Ovary (tissue), 9 donors: ENCODE results near the gene NCAM1. TPM values are rescaled to one million over a fixed set of nuclear protein-coding genes. Genes with fewer than 3 reads are reported as not detected.

Experiments used
- DNase-seq, 5 donors: peaks; one replicate each; pipeline ENCODE4 v3.0.0-alpha.2; 2019 to 2020
- H3K27ac ChIP-seq, 2 donors: fragments of 200-600 bp; one replicate each; pipeline versions ENCODE4 v1.5.1 to v1.8.0; 2019 to 2022
- H3K27me3 ChIP-seq: fragments of 200-600 bp; one replicate; pipeline ENCODE4 v1.8.0; 2022
- H3K36me3 ChIP-seq: fragments of 200-600 bp; sonication (generic); one replicate; pipeline ENCODE4 v1.5.1; 2019
- H3K4me1 ChIP-seq: one replicate; pipeline ENCODE4 v1.8.1; 2013; ENCODE audit warnings: mild to moderate bottlenecking, moderate library complexity; ENCODE audit not compliant: insufficient read depth
- H3K4me3 ChIP-seq: fragments of 200-600 bp; sonication (generic); one replicate; pipeline ENCODE4 v1.5.1; 2017
- H3K9me3 ChIP-seq, 2 donors: fragments of 200-600 bp in 1 of 2; sonication (generic) in 1 of 2; one replicate each; pipeline versions ENCODE4 v1.5.1 to v1.8.1; 2013 to 2019; ENCODE audit warnings: mild to moderate bottlenecking in 1 of 2, moderate library complexity in 1 of 2
- EP300 ChIP-seq: sonication (generic); formaldehyde crosslinking; IDR thresholded peaks from one replicate; pipeline ENCODE4 v1.6.1; 2017; ENCODE audit warnings: antibody characterized with exemption
- POLR2A ChIP-seq: fragments of 450-650 bp; IDR thresholded peaks from one replicate; pipeline ENCODE4 v1.6.1; 2017; ENCODE audit warnings: antibody characterized with exemption, mild to moderate bottlenecking, moderate library complexity
- WGBS, 3 donors: extraction: QIAGEN DNeasy Blood & Tissue Kit in 1 of 3; methylation state at CpG; one replicate each; pipeline versions ENCODE4 v1.1.5 to v1.1.7; 2013 to 2017; 5-methylcytosine and 5-hydroxymethylcytosine counted together
- intact Hi-C, 4 donors: fragments of 100-400 bp; cut with DNase I; formaldehyde crosslinking; loops; one replicate each; pipeline versions ENCODE4 v1.11.0 to v1.15.1; 2022 to 2023
- polyA plus RNA-seq, 2 donors: library from polyadenylated mRNA; stranded (reverse); fragments of 200-250 nt in 1 of 2; fragments of 350-450 nt in 1 of 2; fragmentation: Illumina TruSeq in 1 of 2; extraction: RNeasy Lipid Tissue Mini Kit (QIAGEN cat#74804) in 1 of 2; gene quantifications; one replicate each; pipeline ENCODE4 v1.2.3, GENCODE V29; 2013 to 2014
- total RNA-seq, 7 donors: library from RNA; depleted of rRNA in 2 of 7; stranded (reverse); fragments of >200 nt in 2 of 7; fragmentation: NEBNext Ultra II Directional in 3 of 7; extraction: Animal tissue kit (Norgen Biotek cat#: 25700) in 3 of 7; gene quantifications; one replicate each; pipeline versions ENCODE4 v1.1.0 to v1.2.4, GENCODE V29; 2016 to 2023
- TF ChIP-seq, protein P1 (sequence below), 3 donors: fragments of 450-650 bp in 2 of 3; fragments of 200-600 bp in 1 of 3; IDR thresholded peaks; one replicate each; pipeline versions ENCODE4 v1.5.1 to v1.8.0; 2016 to 2022; ENCODE audit warnings: antibody characterized with exemption in 3 of 3, mild to moderate bottlenecking in 1 of 3
- donor health status: DM: no; HTN: no; CAD: no; lungs with moderate emphysema.
- donor health status: DM: no; HTN: no; CAD: no.
- donor health status: Bipolar disorder and iron deficiency.
- donor health status: DM: yes; HTN: yes; CAD: no.
- donor health status: DM: no; HTN: no; CAD: no.
- donor health status: DM: yes; HTN: yes; CAD: no.

NCAM1 gene
- total and polyA plus RNA-seq, 9 donors = 23.0 to 194 (median 106) TPM

GRCh38 chr11:113173126-113173525, 211.9 kb downstream of the NCAM1 start:
- DNase-seq = no peak
- no peaks in the 10 kb centered on the region for H3K36me3 ChIP-seq

GRCh38 chr11:113174882-113175281, 213.7 kb downstream of the NCAM1 start:
- 44 to 79% (median 75%) methylated on average over 1 of the region's 1 CpG for WGBS, 3 donors
- DNase-seq = no peak

More at GRCh38 chr11:113173126-113173525, 211.9 kb downstream of the NCAM1 start:
- Histone ChIP-seq H3K27ac (no peak overlapping the region), H3K4me1 (no peaks in the 10 kb centered on the region), H3K4me3 (no peak overlapping the region), H3K27me3 (no peaks in the 10 kb centered on the region), H3K9me3 (no peaks in the 10 kb centered on the region)
- TF ChIP-seq, protein P1, sequence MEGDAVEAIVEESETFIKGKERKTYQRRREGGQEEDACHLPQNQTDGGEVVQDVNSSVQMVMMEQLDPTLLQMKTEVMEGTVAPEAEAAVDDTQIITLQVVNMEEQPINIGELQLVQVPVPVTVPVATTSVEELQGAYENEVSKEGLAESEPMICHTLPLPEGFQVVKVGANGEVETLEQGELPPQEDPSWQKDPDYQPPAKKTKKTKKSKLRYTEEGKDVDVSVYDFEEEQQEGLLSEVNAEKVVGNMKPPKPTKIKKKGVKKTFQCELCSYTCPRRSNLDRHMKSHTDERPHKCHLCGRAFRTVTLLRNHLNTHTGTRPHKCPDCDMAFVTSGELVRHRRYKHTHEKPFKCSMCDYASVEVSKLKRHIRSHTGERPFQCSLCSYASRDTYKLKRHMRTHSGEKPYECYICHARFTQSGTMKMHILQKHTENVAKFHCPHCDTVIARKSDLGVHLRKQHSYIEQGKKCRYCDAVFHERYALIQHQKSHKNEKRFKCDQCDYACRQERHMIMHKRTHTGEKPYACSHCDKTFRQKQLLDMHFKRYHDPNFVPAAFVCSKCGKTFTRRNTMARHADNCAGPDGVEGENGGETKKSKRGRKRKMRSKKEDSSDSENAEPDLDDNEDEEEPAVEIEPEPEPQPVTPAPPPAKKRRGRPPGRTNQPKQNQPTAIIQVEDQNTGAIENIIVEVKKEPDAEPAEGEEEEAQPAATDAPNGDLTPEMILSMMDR (IDR thresholded peaks at IDR 0.05) = no peak
- TF ChIP-seq POLR2A = no peak
- no peak for TF ChIP-seq EP300
- intact Hi-C loops = no loop called here
- 97% methylated on average over 4 of the region's 4 CpGs for WGBS, 3 donors

GRCh38 chr11:113176599-113177360, 215.6 kb downstream of the NCAM1 start:
- TF ChIP-seq, protein P1 (IDR thresholded peaks at IDR 0.05) = no peak
- TF ChIP-seq EP300 (no peak), POLR2A (no peak)
- no peaks in the 10 kb centered on the region for H3K9me3 ChIP-seq
- H3K4me1 ChIP-seq = no peaks in the 10 kb centered on the region
- no peaks in the 10 kb centered on the region for H3K27me3 ChIP-seq
- no peak for DNase-seq
- no peak overlapping the region for H3K4me3 ChIP-seq
- intact Hi-C loops = no loop called here
- no peak overlapping the region for H3K27ac ChIP-seq
- no peaks in the 10 kb centered on the region for H3K36me3 ChIP-seq

More at GRCh38 chr11:113174882-113175281, 213.7 kb downstream of the NCAM1 start:
- Histone ChIP-seq H3K36me3 (no peaks in the 10 kb centered on the region), H3K9me3 (no peaks in the 10 kb centered on the region), H3K4me1 (no peaks in the 10 kb centered on the region), H3K27ac (no peak overlapping the region), H3K4me3 (no peak overlapping the region), H3K27me3 (no peaks in the 10 kb centered on the region)
- no peak for TF ChIP-seq POLR2A
- no peak for TF ChIP-seq EP300
- TF ChIP-seq, protein P1 (IDR thresholded peaks at IDR 0.05) = no peak
- intact Hi-C loops = no loop called here

GRCh38 chr11:113177671-113178070, 216.5 kb downstream of the NCAM1 start:
- Histone ChIP-seq H3K4me3 (no peak overlapping the region), H3K36me3 (no peaks in the 10 kb centered on the region), H3K9me3 (no peaks in the 10 kb centered on the region), H3K4me1 (no peaks in the 10 kb centered on the region), H3K27ac (no peak overlapping the region), H3K27me3 (no peaks in the 10 kb centered on the region)
- no peak for DNase-seq
- TF ChIP-seq POLR2A = no peak
- TF ChIP-seq, protein P1 (IDR thresholded peaks at IDR 0.05) = no peak
- intact Hi-C loops = no loop called here
- WGBS, 3 donors = 62 to 78% (median 72%) methylated on average over 5 of the region's 5 CpGs
